Eye (tissue), 1 donor: ENCODE results near the gene N4BP2.

Experiments used
- DNase-seq: peaks from one replicate; pipeline ENCODE4 v3.0.0-alpha.2; 2015

Gene N4BP2

GRCh38 chr4:40194602-40195161 is 138.0 kb downstream of the N4BP2 start:
- DNase-seq, result no peak

GRCh38 chr4:40195182-40196177 is 138.8 kb downstream of the N4BP2 start:
- DNase-seq, result no peak

- DNase-seq, result no peak
Observed at GRCh38 chr4:40196272-40196671, 139.6 kb downstream of the N4BP2 start.

DNA sequence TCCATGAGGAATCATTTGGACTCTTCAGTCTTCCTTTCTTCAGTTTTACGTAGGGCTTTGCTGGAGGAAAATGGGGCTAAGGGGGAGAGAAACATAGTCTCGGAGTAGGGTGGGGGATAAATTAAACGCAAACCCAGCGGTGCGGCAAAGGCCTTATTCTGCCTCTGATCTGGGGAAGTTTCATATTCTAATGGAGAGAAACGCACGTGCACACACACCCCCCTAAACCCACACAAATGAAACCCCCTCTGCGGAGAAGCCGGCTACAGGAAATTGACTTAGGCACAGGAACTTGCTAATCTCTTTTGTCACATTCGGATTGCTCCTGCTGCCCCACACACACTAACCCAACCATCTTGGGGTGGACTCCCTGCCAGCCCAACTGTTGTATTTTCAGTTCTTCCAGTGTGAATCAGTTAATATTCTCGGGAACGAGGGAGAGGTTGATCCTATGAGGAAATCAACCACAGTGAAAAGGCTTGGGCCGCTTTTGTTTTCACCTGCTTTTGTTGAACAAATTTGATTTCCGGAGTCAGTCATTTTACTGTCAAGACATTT is 140.2 kb downstream of the N4BP2 start, which contains the start of gene RHOH:
TSS of gene RHOH (plus strand) at position 308 of the 558 bp plus-strand sequence. CDS start 46,356 bp downstream, outside the sequence.
- DNase-seq, result peak; percentile 25

- DNase-seq, result no peak
Observed at GRCh38 chr4:40197879-40198689, 141.4 kb downstream of the N4BP2 start.

DNA sequence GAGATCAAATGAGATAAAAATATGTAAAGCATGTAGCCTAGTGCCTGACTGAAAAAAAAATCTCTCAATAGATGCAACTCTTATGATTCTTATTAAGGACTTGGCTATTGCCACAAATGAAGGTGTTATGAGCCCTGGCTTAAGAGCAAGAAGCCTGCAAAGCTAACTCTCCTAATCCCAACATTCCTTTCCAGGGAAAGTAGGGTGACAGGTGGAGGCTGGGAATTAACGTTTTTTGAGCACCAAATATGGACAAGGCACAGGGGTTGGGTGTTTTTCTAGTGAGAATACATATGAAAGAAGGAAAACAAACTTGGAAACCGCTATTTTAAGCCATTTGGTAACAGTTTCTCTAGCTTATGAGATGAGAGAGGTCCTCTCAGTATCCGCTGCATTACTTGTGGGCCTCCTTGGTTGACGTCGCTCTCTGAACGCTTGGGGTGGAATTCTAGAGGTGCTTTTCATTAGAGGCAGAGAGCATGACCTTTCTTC is 142.6 kb downstream of the N4BP2 start:
- no peak for DNase-seq

DNA sequence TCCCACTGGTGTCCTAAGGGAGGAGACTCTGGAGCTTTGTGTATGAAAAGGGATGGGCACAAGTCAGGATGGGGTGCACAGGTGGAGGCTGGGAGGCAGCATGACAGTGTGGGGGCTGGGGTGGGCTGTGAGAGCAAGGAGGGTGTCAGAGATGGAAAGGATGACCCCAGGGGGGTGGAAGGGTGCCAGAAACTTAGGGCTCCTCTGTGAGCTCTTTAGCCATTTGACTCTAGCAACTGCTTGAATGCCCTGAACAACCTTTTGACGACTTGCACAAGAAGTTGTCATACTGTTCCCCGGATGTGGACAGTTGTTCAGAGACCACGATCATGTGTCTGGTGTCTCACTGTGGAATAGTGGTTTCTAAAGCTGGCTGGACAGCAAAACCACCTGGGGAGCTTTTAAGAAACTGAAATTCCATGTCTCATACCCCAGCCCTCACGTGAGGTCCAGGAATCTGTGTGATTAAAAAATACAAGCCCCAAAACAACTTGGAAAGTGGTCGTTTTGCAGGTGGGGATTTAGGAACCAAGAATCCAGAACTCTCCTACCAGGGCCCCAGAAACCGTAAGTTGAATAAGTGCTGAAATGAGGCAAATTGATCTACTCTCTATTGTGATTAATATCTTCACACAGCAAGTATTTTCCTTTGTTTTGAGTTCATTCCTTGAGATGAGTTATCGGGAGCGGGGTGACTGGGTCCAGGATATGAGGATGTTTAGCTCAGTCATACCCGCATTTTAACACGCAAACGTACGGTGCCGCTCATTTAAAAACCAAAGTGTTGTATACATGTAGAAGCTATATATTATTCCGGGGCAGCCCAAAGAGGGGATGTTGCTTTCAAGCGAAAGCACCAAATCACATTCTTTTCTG is 143.6 kb downstream of the N4BP2 start:
- DNase-seq, result no peak

DNA sequence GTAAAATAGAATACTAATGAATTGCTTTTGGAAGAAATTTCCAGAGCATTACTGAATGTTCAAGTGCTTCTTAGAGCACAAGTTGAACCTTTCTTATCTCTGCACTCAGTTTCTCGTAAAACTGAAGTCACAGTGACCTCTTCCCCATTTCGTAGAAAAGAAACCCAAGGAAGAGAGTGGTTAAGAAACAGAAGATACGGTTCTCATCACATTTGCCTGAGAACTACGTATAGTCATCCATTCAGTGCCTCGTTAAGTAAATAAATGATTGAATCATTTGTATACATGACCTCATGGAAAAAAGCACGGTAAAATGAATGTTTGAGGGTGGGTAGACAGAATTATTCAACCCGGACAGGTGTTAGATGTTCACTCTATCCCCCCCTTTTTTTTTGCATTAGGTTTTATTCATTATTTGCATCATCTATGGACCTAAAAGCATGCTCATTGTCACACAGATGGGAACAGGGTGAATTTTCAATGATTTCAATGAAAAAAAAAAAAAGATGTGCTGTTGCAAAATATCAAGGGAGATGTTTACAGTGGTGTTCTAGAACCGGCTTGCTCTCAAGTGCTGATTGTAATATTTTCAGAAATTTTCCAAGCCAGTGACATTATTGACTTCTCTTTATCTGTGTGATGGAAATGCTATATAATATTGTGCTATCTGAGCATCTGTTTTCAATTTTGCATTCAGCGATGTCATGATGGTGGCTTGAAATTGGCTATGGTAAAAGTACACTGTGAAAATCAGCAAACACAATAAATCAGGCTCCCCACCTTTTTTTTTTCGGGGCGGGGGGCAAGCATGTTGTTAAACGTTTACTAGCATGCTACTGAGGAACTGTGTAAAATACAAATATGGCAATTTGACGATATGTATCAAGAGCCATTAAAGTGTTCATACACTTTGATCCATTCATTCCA is 144.5 kb downstream of the N4BP2 start:
- DNase-seq, result no peak

DNA sequence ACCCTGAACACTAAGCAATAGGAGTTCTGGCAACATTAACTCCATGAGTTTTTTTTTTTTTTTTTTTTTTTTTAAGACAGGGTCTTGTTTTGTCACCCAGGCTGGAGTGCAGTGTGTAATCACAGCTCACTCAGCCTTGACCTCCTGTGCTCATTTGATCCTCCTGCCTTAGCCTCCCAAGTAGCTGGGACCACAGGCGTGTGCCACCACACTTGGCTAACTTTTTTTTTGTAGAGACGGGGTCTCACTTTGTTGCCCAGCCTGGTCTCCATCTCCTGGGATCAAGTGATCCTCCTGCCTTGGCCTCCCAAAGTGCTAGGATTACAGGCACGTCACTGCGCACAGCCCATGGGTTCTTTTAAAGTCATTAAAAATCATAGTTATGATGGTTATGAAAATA is 145.2 kb downstream of the N4BP2 start:
- no peak for DNase-seq

DNA sequence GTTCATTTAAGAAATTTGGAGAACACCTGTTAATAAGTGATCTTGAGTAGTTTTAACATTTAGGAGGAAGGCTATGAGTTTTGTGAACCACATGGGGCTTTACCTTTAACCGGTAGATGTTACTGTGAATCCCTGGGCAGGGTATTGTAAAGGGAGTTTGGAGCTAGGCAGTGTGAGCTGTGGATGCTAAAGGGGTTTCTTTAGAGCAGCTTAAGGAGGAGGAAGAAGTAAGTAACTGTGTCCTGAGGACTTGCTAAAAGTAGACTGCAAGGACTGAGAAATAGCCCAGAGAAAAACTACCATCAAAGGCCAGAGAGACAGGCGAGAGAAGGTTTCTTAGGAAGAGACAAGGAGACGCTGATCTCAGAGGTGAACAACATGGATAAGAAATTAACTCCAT is 145.8 kb downstream of the N4BP2 start:
- DNase-seq, result no peak

- DNase-seq, result no peak
Observed at GRCh38 chr4:40204507-40205258, 148.0 kb downstream of the N4BP2 start.

DNA sequence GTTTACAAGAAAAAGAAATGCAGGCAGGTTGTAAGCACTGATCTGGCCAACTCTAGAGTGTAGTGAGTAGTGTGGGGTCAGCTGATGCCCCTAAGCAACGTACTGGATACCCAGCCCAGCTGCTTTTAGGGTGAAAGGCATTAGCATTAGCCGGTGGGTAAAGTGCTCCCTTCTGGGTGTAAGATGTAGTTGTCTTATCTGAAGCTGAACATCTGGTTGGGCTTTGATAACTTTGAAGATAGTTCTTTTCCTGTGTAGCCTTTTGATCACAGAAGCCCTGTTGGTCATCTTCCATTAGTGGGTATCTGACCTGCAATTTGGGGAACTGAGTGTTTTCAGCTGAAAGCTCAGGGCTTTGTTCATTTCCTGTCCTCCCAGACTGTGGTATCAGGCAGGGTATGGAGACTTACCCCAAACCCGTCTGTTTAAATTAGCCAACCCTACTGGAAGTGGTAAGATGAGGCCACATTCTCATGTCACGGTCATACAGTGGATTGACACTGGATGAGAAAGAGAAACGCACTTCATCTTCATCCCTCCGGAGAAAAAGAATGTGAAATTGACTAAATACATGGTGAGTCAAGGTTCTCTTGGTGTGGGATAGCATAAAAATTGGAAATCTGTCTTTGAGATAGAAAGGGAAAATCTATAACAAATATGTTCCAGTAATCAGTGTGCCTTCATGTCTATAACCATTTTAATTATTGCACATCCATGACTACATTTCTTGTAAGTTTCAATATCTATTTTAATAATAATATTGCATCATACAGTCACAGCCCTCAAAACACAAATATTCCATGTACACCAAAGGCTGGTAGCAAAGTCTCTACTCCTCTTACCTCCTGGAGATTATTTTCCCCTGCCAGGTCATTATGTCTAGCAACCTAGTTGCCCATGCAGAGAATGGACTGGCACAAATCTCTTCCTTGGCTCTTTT is 148.9 kb downstream of the N4BP2 start:
- no peak for DNase-seq

DNA sequence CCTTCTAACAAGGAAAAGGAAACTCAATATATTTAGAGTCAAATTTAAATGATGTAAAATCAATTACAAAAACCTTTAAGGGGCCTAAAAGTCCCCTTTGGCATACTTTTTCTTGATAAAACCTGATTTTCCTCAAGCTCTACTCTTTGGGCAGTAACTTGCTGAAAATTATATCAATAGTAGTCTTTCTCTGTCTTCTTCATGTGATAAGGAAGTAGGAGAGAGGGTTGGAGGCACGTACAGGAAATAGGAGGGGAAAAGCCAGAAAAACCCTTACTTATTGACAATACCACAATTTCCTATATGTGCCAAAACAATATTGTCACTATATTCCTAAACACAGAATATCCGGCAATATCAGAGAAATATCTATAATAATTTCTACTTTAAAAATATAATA is 149.8 kb downstream of the N4BP2 start:
- DNase-seq, result no peak
